Measurements from ENCODE around the gene ANKRD34B. TPM values are rescaled to one million over a fixed set of nuclear protein-coding genes. Genes with fewer than 3 reads are reported as not detected.

Gene ANKRD34B
- total RNA-seq, 5 donors from 2014 or later (not counting 1 experiment from before 2014, with no cell fraction given), result not detected

DNA sequence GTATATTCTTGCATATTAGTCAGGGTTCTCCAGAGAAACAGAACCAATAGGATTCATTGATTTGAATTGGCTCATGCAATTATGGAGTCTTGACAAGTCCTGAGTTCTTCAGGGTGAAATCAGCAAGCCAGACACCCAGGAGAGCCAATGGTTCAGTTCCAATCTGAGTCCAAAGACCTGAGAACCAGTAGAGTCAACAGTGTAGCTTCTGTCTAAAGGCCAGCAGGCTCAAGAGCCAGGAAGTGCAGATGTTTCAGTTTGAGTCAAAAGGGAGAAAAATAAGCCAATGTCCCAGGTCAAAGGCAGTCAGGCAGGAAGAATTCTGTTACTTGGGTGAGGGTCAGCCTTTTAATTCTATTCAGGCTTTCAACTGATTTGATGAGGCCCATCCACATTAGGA is 37.8 kb upstream of the ANKRD34B start:
- no peaks in the 10 kb centered on the region for H3K4me1 ChIP-seq (ENCODE audit: control insufficient read depth in 1 of 2, extremely low read depth in 1 of 2, insufficient read depth in 2 of 2, low read length in 2 of 2)
- DNase-seq, result no peak
- ATAC-seq (replicated peaks in 1 of 4), result no peak
- H3K27ac ChIP-seq (ENCODE audit: low read length), result no peak overlapping the region
- Mint-ChIP-seq H3K27ac (no peak overlapping the region), H3K4me1 (no peaks in the 10 kb centered on the region), H3K4me3 (no peak overlapping the region), H3K27me3 (no peaks in the 10 kb centered on the region), H3K9me3 (peaks cover 0 to 11% (median 10%) of the 10 kb centered on the region in 3 donors), H3K36me3 (peaks cover 15% of the 10 kb centered on the region)
- POLR2A ChIA-PET, result no interaction called here
- H3K4me3 ChIP-seq (ENCODE audit: control insufficient read depth in 1 of 2, extremely low read depth in 1 of 2, low read length in 1 of 2), result no peak overlapping the region
- no peaks in the 10 kb centered on the region for H3K36me3 ChIP-seq (ENCODE audit: control insufficient read depth in 2 of 2, extremely low read depth in 1 of 2, insufficient read depth in 1 of 2, low read length in 1 of 2)
- CTCF ChIA-PET, result no interaction called here
- no peaks in the 10 kb centered on the region for H3K27me3 ChIP-seq (replicated peaks in 1 of 2; ENCODE audit: control insufficient read depth in 2 of 2, extremely low read depth in 1 of 2, insufficient read depth in 2 of 2, low read length in 1 of 2)
- H3K9me3 ChIP-seq, result no peaks in the 10 kb centered on the region

DNA sequence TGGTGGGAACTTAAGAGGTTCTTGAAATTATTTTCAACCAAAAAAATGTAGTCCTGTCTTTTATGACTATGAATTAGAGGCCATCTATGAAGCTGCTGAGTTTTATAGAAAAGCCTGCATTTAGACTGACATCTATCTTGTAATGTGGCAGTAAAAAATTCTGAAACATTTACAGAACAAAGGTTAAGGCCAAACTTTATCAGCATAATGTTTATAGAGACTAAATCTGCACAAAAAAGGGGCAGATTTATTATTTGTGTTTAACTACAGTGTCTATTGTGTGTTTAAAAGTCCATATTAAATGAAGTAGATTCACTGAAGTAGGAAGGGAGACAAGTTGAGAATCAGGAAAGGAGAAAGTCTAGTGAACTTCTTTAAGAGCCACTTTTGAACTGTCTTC is 37.3 kb upstream of the ANKRD34B start:
- no peak for DNase-seq
- Mint-ChIP-seq H3K27ac (no peak overlapping the region), H3K36me3 (peaks cover 15% of the 10 kb centered on the region), H3K27me3 (no peaks in the 10 kb centered on the region), H3K4me3 (no peak overlapping the region), H3K4me1 (no peaks in the 10 kb centered on the region), H3K9me3 (peaks cover 0 to 11% (median 10%) of the 10 kb centered on the region in 3 donors)
- Histone ChIP-seq H3K4me3 (ENCODE audit: control insufficient read depth in 1 of 2, extremely low read depth in 1 of 2, low read length in 1 of 2) (no peak overlapping the region), H3K9me3 (no peaks in the 10 kb centered on the region), H3K27ac (ENCODE audit: low read length) (no peak overlapping the region), H3K4me1 (ENCODE audit: control insufficient read depth in 1 of 2, extremely low read depth in 1 of 2, insufficient read depth in 2 of 2, low read length in 2 of 2) (no peaks in the 10 kb centered on the region), H3K36me3 (ENCODE audit: control insufficient read depth in 2 of 2, extremely low read depth in 1 of 2, insufficient read depth in 1 of 2, low read length in 1 of 2) (no peaks in the 10 kb centered on the region), H3K27me3 (replicated peaks in 1 of 2; ENCODE audit: control insufficient read depth in 2 of 2, extremely low read depth in 1 of 2, insufficient read depth in 2 of 2, low read length in 1 of 2) (no peaks in the 10 kb centered on the region)
- no peak for ATAC-seq (replicated peaks in 1 of 4)
- POLR2A ChIA-PET, result no interaction called here
- CTCF ChIA-PET, result no interaction called here

DNA sequence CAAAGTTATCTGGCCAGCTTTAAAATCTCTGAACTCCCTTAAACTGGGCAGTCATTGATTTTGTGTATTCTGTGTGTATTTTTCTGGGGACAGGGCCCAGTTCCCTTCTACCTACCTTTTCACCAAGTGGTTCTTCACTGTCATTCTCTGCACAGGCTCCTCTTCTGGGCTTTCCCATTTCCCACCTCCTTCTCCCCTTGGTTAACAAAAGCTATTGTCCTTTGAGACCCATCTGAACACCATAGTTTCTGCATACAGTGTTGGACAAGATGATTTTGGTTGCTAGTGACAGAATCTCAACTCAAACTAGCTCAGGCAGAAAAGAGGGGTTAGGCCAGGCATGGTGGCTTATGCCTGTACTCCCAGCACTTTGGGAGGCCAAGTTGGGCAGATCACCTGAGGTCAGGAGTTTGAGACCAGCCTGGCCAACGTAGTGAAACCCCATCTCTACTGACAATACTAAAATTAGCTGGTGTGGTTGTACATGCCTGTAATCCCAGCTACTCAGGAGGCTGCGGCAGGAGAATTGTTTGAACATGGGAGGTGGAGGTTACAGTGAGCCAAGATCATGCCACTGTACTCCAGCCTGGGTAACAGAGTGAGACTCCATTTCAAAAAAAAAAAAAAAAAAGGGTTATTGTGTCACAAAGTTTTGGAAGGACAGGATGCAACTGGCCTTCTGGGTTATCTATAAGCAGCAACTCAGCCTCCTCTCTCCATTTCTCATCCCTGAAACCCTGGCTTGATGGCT is 31.0 kb upstream of the ANKRD34B start:
- no peaks in the 10 kb centered on the region for H3K9me3 Mint-ChIP-seq
- H3K4me3 ChIP-seq (ENCODE audit: control insufficient read depth in 1 of 2, extremely low read depth in 1 of 2, low read length in 1 of 2), result no peak overlapping the region
- 100% methylated on average over 1 of the region's 2 CpGs for WGBS (ENCODE audit: insufficient coverage)
- H3K27me3 Mint-ChIP-seq, result no peaks in the 10 kb centered on the region
- no peak overlapping the region for H3K4me3 Mint-ChIP-seq
- no peaks in the 10 kb centered on the region for H3K4me1 ChIP-seq (ENCODE audit: control insufficient read depth in 1 of 2, extremely low read depth in 1 of 2, insufficient read depth in 2 of 2, low read length in 2 of 2)
- CTCF ChIA-PET, result interaction anchor here in 1 of 2 donors (0.5 kb wide), 1 partner anchor 290 kb away, joined by 4 read pairs; no protein-coding TSS in a partner anchor
- H3K27me3 ChIP-seq (replicated peaks in 1 of 2; ENCODE audit: control insufficient read depth in 2 of 2, extremely low read depth in 1 of 2, insufficient read depth in 2 of 2, low read length in 1 of 2), result no peaks in the 10 kb centered on the region
- ATAC-seq (replicated peaks in 1 of 4), result no peak
- H3K9me3 ChIP-seq, result no peaks in the 10 kb centered on the region
- POLR2A ChIA-PET, result no interaction called here
- no peaks in the 10 kb centered on the region for H3K36me3 ChIP-seq (ENCODE audit: control insufficient read depth in 2 of 2, extremely low read depth in 1 of 2, insufficient read depth in 1 of 2, low read length in 1 of 2)
- no peaks in the 10 kb centered on the region for H3K36me3 Mint-ChIP-seq
- H3K4me1 Mint-ChIP-seq, result no peaks in the 10 kb centered on the region
- H3K27ac Mint-ChIP-seq, result no peak overlapping the region
- no peak overlapping the region for H3K27ac ChIP-seq (ENCODE audit: low read length)
- no peak for DNase-seq

DNA sequence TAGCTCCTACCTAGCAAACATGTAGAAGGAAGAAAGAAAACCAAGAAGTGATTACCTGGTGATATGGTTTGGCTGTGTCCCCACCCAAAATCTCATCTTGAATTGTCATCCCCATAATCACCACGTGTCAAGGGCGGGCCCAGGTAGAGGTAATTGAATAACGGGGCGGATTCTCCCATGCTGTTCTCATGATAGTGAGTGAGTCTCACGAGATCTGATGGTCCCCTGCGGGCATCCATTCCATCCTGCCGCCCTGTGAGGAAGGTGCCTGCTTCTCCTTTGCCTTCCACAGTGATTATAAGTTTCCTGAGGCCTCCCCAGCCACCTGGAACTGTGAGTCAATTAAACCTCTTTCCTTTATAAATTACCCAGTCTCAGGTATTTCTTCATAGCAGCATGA is 27.4 kb upstream of the ANKRD34B start:
- peaks cover 0 to 2% of the 10 kb centered on the region in 2 donors for H3K27me3 Mint-ChIP-seq

DNA sequence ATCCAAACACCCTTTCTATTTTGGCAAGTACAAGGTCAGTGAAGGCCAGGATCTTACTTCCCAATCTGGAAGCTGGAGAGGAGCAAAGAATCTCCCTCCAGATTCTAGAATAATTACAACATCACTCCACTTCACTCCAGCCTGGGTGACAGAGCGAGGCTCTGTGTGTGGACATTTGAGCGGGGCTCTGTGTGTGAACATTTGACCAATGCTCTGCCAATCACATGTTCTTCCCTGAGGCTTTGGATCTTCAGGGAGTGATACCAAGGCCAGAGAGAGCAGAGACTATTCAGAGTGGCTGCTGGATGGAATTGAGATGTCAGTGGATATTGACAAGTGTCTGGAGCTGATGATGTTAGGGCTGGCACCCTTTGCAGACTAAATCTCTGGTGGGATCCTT is 24.7 kb upstream of the ANKRD34B start:
- CTCF ChIA-PET, result no interaction called here
- no peak overlapping the region for H3K4me3 ChIP-seq (ENCODE audit: control insufficient read depth in 1 of 2, extremely low read depth in 1 of 2, low read length in 1 of 2)
- POLR2A ChIA-PET, result no interaction called here

More for the DNA sequence above, 27.4 kb upstream of the ANKRD34B start:
- ChIA-PET CTCF (no interaction called here), POLR2A (interaction anchor here in 1 of 2 donors (0.6 kb wide), 1 partner anchor 309 kb away, joined by 3 read pairs; no protein-coding TSS in a partner anchor)
- DNase-seq (no peak), ATAC-seq (replicated peaks in 1 of 4) (no peak)
- H3K4me3 ChIP-seq (ENCODE audit: control insufficient read depth in 1 of 2, extremely low read depth in 1 of 2, low read length in 1 of 2), result no peak overlapping the region
- Mint-ChIP-seq H3K9me3 (no peaks in the 10 kb centered on the region), H3K4me3 (no peak overlapping the region), H3K36me3 (no peaks in the 10 kb centered on the region), H3K27ac (no peak overlapping the region), H3K4me1 (no peaks in the 10 kb centered on the region)
- H3K27me3 ChIP-seq (replicated peaks in 1 of 2; ENCODE audit: control insufficient read depth in 2 of 2, extremely low read depth in 1 of 2, insufficient read depth in 2 of 2, low read length in 1 of 2), result peaks cover 0 to 4% of the 10 kb centered on the region in 2 experiments
- H3K36me3 ChIP-seq (ENCODE audit: control insufficient read depth in 2 of 2, extremely low read depth in 1 of 2, insufficient read depth in 1 of 2, low read length in 1 of 2), result no peaks in the 10 kb centered on the region
- H3K27ac ChIP-seq (ENCODE audit: low read length), result no peak overlapping the region
- no peaks in the 10 kb centered on the region for H3K9me3 ChIP-seq
- H3K4me1 ChIP-seq (ENCODE audit: control insufficient read depth in 1 of 2, extremely low read depth in 1 of 2, insufficient read depth in 2 of 2, low read length in 2 of 2), result no peaks in the 10 kb centered on the region
- no CpG with 5 or more reads among the region's 7 CpGs for WGBS (ENCODE audit: insufficient coverage)

GRCh38 chr5:80592761-80593160 is 22.7 kb upstream of the ANKRD34B start:
- H3K9me3 ChIP-seq, result no peaks in the 10 kb centered on the region
- Mint-ChIP-seq H3K4me3 (no peak overlapping the region), H3K27ac (no peak overlapping the region), H3K9me3 (no peaks in the 10 kb centered on the region), H3K4me1 (no peaks in the 10 kb centered on the region), H3K27me3 (peaks cover 4 to 5% of the 10 kb centered on the region in 2 donors), H3K36me3 (no peaks in the 10 kb centered on the region)
- WGBS (ENCODE audit: insufficient coverage), result 100% methylated on average over 1 of the region's 2 CpGs
- peaks cover 0 to 4% of the 10 kb centered on the region in 2 experiments for H3K27me3 ChIP-seq (replicated peaks in 1 of 2; ENCODE audit: control insufficient read depth in 2 of 2, extremely low read depth in 1 of 2, insufficient read depth in 2 of 2, low read length in 1 of 2)
- H3K27ac ChIP-seq (ENCODE audit: low read length), result no peak overlapping the region
- H3K4me3 ChIP-seq (ENCODE audit: control insufficient read depth in 1 of 2, extremely low read depth in 1 of 2, low read length in 1 of 2), result no peak overlapping the region
- ChIA-PET POLR2A (interaction anchor here in 1 of 2 donors (0.6 kb wide), 1 partner anchor 1812 kb away, joined by 4 read pairs; no protein-coding TSS in a partner anchor), CTCF (interaction anchor here in 1 of 2 donors (0.6 kb wide), 1 partner anchor 9 kb away, joined by 3 read pairs; no protein-coding TSS in a partner anchor)
- ATAC-seq (replicated peaks in 1 of 4), result no peak
- no peaks in the 10 kb centered on the region for H3K36me3 ChIP-seq (ENCODE audit: control insufficient read depth in 2 of 2, extremely low read depth in 1 of 2, insufficient read depth in 1 of 2, low read length in 1 of 2)
- H3K4me1 ChIP-seq (ENCODE audit: control insufficient read depth in 1 of 2, extremely low read depth in 1 of 2, insufficient read depth in 2 of 2, low read length in 2 of 2), result no peaks in the 10 kb centered on the region
- DNase-seq, result no peak

More for the DNA sequence above, 24.7 kb upstream of the ANKRD34B start:
- Mint-ChIP-seq H3K9me3 (no peaks in the 10 kb centered on the region), H3K36me3 (no peaks in the 10 kb centered on the region), H3K4me1 (no peaks in the 10 kb centered on the region), H3K27me3 (peaks cover 3 to 4% of the 10 kb centered on the region in 2 donors), H3K4me3 (no peak overlapping the region), H3K27ac (no peak overlapping the region)
- WGBS (ENCODE audit: insufficient coverage), result 94% methylated on average over 2 of the region's 2 CpGs
- no peaks in the 10 kb centered on the region for H3K9me3 ChIP-seq
- no peak overlapping the region for H3K27ac ChIP-seq (ENCODE audit: low read length)
- H3K27me3 ChIP-seq (replicated peaks in 1 of 2; ENCODE audit: control insufficient read depth in 2 of 2, extremely low read depth in 1 of 2, insufficient read depth in 2 of 2, low read length in 1 of 2), result peaks cover 0 to 4% of the 10 kb centered on the region in 2 experiments
- H3K4me1 ChIP-seq (ENCODE audit: control insufficient read depth in 1 of 2, extremely low read depth in 1 of 2, insufficient read depth in 2 of 2, low read length in 2 of 2), result no peaks in the 10 kb centered on the region
- ATAC-seq (replicated peaks in 1 of 4), result no peak
- no peak for DNase-seq
- no peaks in the 10 kb centered on the region for H3K36me3 ChIP-seq (ENCODE audit: control insufficient read depth in 2 of 2, extremely low read depth in 1 of 2, insufficient read depth in 1 of 2, low read length in 1 of 2)

Data from T-cell (primary cell).